Heart left ventricle (tissue), 13 donors: ENCODE data around the gene CTNNBIP1.

Experiments
- POLR2A ChIP-seq, 2 donors: fragments of 450-650 bp; IDR thresholded peaks; one replicate each; pipeline ENCODE4 v1.6.1; 2017; ENCODE audit warnings: antibody characterized with exemption in 2 of 2, mild to moderate bottlenecking in 2 of 2, moderate library complexity in 2 of 2
- TF ChIP-seq, protein P1 (sequence below), 12 donors: fragments of 200-600 bp; sonication (generic) in 4 of 12; IDR thresholded peaks; one replicate each; pipeline versions ENCODE4 v1.5.0 to v1.8.0; 2018 to 2022; ENCODE audit warnings: antibody characterized with exemption in 12 of 12, mild to moderate bottlenecking in 5 of 12
- donor health status: ischemic (EF 13 %, LVEDD 7.1; RV severe dilation, severe dysfunction).
- donor health status: DM: no; HTN: yes; CAD: no.
- donor health status: DM: no; HTN: no; CAD: no.
- donor health status: ischemic (EF 25% LVEDD 6.9; RV normal size, moderate dysfunction).
- donor health status: ischemic (EF 25% LVEDD 5.7; RV mildly dilated, moderate dysfunction).
- donor health status: ischemic (EF 35%, LVEDD 5.7; RV mildly dilated, moderate dysfunction).
- donor health status: nonischemic (EF 11% LVEDD 7.7; RV severe dilation, severe dysfunction).
- donor health status: DM: yes; HTN: yes; CAD: no.
- donor health status: PGD.
- donor health status: ischemic (EF 29% LVEDD 5.4; RV normal size, mild dysfunction).
- donor health status: nonischemic (EF 23%, LVEDD 6.1; RV moderate dilation, normal function).

DNA sequence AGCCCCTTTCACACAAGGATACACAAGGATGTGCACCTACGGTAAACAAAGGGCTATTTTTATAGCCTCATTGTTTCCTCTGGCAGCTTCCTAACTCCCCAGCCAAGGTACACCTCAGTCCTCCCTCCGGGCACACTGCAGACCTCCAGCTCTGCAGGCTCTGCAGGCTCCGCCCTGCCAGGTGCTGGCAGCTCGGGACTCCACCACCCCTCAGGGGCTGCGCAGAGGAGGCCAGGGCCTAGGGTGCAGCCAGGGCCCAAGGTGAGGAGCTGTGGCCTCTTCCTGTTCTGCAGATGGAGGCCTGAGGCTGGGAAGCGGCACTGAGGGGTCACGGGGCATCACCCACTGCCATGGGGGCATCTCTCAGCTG lies 66.5 kb downstream of the CTNNBIP1 start:
- TF ChIP-seq, protein P1, sequence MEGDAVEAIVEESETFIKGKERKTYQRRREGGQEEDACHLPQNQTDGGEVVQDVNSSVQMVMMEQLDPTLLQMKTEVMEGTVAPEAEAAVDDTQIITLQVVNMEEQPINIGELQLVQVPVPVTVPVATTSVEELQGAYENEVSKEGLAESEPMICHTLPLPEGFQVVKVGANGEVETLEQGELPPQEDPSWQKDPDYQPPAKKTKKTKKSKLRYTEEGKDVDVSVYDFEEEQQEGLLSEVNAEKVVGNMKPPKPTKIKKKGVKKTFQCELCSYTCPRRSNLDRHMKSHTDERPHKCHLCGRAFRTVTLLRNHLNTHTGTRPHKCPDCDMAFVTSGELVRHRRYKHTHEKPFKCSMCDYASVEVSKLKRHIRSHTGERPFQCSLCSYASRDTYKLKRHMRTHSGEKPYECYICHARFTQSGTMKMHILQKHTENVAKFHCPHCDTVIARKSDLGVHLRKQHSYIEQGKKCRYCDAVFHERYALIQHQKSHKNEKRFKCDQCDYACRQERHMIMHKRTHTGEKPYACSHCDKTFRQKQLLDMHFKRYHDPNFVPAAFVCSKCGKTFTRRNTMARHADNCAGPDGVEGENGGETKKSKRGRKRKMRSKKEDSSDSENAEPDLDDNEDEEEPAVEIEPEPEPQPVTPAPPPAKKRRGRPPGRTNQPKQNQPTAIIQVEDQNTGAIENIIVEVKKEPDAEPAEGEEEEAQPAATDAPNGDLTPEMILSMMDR (IDR thresholded peaks at IDR 0.05), result no peak
- TF ChIP-seq POLR2A (IDR thresholded peaks at IDR 0.05), result no peak
